HG02970 (cell line): ENCODE measurements around the gene DIAPH3.

Experiments
- ATAC-seq: cut with Tn5 transposase; IDR thresholded peaks from one replicate; pipeline ENCODE4 v1.9.1; 2021; ENCODE audit warnings: mild to moderate bottlenecking, moderate library complexity, moderate number of reproducible peaks; ENCODE audit not compliant: unreplicated experiment, low FRiP score

Gene DIAPH3

GRCh38 chr13:59976856-59977255 lies 186.9 kb downstream of the DIAPH3 start:
- no peak for ATAC-seq

GRCh38 chr13:59975807-59976435 lies 187.8 kb downstream of the DIAPH3 start:
- ATAC-seq, result no peak

DNA sequence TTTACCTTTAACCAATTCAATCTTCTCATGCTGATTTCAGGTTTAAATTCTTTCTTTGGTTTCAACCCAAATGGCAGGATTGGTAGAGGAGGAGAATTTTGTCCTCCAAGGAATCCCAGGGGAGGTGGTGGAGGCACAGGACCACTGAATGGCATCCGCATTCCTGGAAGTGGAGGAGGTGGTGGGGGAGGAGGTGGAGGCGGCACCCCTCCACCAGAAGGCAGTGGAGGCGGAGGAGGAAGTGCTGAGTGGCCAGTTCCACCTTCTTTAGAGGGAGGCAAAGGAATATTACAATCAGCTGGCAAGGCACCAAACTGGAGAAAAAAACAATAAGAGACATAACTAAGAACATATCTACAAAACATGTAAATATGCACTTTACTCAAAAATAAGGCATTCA lies 192.9 kb downstream of the DIAPH3 start:
- ATAC-seq, result no peak

DNA sequence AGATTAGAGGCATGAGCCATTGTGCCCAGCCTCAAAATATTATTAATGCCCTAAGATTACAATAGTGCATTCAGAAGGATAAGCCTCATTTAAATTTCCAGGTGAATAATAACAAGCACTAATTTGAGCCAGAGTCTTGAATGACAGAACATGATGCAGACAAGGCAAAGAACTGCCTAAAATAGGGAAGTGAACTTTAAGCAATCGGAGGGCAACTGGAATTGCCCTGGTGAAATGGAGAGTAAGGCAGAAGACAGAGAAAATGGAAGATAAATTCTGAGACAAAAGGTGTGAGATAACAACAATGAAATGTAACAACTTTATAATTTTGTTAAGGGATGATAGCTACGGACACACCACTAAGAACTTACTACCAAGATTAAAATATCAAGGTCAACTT lies 199.9 kb downstream of the DIAPH3 start:
- no peak for ATAC-seq

DNA sequence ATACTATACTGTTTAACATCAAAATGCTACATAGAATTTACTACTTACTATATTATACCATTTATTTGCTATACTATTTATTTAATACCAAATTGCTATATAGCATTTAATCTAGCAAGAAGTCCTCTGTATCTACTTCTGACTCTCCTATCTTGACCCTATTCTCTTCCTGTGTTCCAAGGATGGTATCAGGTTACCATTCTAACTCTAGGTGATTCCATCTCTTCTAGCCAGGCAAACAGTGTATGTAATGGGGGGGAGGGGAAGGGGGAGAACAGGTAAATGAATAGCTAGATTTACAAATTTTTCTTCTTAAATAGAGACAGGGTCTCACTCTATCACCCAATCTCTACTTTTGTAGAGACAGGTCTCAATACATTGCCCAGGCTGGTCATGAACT lies 200.3 kb downstream of the DIAPH3 start:
- ATAC-seq, result no peak

GRCh38 chr13:59962343-59962742 lies 201.4 kb downstream of the DIAPH3 start:
- ATAC-seq, result no peak

DNA sequence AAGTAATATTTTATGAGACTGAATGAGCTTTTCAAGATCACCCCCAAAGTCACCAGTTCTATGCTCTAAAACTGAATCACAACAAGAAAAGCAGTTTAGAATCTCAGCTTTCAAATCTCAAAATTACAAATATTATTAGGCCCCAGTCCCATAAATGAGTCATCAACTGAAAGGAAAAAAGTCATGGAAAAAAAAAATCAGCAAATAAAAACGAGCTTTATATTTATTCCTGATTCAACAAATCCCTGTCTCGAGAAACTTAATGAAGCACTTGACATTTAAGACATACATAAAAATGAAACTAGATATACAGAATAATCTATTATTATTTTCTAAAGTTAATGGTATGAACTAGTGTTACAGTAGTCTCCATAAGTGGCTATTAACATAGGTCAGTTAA lies 203.0 kb downstream of the DIAPH3 start:
- ATAC-seq, result no peak

GRCh38 chr13:59957438-59957837 lies 206.3 kb downstream of the DIAPH3 start:
- no peak for ATAC-seq

GRCh38 chr13:59954601-59955000 lies 209.1 kb downstream of the DIAPH3 start:
- no peak for ATAC-seq

DNA sequence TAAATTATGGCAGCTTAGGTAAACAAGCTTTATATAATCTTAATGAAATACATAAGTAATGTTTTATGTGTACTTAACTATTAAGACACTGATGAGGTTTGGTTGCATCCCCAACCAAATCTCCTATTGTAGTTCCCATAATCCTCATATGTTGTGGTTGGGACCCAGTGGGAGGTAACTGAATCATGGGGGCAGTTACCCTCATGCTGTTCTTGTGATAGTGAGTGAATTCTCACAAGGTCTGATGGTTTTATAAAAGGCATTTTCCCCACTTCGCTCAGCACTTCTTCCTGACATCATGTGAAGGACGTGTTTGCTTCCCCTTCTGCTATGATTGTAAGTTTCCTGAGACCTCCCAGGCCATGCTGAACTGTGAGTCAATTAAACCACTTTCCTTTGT lies 212.7 kb downstream of the DIAPH3 start:
- no peak for ATAC-seq

DNA sequence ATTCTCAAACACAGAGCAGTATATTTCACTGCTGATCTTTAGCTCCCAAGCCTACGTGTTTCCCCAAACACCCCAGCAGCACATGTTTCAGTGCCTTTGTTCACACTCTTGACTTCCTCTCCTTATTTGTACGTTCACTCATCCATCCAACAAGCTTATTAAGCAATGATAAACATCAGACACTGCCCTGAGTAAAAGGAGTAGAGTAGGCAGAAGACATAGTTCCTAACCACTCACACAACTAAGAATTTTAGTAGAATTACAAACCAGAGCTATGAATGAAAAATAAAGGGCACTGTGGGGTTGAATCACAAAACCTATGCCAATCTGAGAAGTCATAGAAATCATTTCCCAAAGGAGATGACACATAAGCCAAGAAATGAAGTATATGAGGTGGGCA lies 213.5 kb downstream of the DIAPH3 start:
- no peak for ATAC-seq

DNA sequence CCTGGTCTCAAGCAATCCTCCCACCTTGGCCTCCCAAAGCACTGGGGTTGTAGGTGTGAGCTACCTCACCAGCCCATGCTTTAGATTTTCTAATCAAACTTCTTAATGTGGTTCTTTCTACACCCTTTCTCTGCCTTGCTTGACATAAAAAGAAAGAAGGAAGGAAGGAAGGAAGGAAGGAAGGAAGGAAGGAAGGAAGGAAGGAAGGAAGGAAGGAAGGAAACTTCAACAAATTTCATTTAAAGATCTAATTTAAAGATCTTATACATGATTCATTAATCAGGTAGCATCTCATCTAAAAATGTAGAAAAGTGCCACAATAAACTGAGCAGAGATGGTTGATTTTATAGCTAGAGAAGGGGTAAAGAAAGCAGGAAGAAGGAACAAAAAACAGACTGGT lies 215.0 kb downstream of the DIAPH3 start:
- no peak for ATAC-seq

DNA sequence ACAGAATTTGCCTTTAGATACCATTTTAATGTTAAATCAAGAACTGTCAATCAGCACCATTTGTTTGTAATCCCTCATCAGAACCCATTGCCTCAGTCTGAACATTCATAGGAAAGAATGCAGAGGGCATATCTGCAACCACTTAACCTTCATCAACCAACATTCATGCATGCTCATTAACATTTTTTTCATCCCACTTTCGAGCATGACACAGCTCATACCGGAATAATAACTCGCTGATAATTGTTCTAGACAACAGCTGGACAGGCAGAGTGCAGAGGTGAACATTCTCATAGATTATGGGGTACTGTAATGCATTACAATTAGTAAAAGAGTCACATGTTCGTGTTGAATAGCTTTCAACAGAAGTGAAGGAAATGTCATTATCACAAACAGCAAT lies 216.8 kb downstream of the DIAPH3 start:
- no peak for ATAC-seq

DNA sequence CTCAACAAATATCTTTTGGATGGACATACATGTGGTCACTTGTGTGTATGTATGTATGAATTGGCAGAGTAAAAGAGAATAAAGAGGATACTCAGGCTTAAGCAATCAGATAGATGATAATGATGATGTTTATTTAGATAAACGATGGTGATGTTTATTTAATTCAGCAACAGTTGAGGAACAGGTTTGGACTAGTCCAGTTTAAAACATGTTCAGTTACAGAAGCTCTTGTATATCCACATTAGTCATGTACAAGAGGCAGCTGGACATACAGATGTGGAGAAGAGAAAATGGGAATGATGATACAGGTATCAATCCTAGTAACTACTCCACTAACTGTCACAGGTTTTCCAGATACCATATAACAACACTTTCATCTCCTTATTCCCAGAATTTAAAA lies 232.1 kb downstream of the DIAPH3 start:
- no peak for ATAC-seq

DNA sequence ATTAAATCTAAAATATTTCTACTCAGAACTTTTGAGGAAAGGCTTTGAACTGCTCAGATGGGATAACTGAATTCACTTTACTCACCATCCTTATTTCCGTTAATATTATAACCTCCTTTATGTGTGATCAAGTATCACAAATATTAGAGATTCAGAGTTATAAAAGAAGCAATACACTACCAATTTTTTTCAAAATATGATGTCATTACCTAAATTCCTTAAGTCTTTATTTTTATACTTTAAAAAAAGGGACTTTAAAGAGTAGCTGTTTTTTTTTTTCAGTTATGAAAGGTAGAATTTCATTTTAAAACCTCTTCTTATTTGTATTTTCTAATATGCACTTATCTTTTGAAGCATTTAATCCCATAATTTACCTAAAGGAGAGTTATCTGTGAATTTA lies 239.5 kb downstream of the DIAPH3 start:
- no peak for ATAC-seq

DNA sequence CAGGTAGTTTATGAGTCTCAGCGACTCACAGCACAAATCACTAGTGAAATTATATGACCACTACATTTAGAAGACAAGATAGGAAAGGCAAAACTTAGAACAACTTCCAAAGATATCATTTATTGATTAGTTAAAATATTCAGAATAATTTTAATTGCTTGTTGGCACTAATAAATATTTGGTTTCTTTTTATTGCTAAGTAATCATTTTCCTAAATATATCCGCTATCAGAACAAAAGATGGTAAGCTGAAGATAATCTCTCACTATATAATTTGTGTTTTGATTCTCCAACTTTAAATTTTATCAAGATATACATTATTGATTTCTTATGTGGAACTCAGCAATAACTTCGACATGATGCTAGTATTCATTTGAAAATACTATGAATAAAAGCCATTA lies 248.5 kb downstream of the DIAPH3 start:
- no peak for ATAC-seq

DNA sequence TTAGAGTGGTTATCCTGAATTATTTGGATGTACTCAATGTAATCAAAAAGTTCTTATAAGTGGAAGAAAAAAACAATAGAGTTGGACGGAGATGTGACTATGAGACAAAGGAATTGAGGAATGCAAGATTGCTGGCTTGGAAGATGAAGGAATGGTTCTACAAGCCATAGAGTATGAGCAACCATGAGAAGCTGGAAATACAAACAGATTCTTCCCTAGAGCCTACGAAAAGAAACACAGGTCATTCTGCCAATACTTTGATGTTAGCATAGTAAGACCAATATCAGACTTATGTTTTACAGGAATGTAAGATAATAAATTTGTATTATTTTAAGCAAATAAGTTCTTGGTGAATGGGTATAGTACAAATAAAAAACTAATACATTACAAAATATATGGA lies 249.2 kb downstream of the DIAPH3 start:
- no peak for ATAC-seq

DNA sequence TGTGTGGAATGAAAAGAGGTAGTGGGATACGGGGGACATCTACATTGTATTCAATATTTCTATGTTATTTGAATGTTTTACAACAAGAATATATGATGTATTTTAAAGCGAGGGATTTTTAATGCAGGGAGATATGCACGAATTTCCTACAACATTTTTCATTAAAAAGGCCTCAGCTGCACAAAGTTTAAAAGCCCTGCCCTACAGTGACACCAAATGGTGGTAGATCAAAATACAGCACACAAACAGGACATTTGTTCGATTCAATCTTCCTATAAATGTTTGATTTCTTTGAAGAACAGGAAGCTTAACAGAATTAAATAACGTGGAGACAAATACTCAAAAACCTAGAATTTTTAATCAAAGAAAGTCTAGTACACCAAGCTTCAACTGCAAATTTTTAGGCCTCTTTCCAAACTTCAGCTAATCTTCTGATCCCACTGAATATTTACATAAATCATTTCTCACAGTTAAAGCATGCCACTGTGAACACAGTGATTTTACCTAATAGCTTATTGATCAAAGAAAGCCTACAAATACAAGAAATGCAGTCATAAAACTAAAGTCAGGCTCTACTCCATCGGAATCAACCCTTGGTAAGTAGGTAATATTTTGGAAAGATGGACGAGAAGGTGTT lies 257.2 kb downstream of the DIAPH3 start:
- ATAC-seq, result no peak

GRCh38 chr13:59901191-59901590 lies 262.5 kb downstream of the DIAPH3 start:
- ATAC-seq, result no peak

GRCh38 chr13:59898066-59898465 lies 265.7 kb downstream of the DIAPH3 start:
- no peak for ATAC-seq

DNA sequence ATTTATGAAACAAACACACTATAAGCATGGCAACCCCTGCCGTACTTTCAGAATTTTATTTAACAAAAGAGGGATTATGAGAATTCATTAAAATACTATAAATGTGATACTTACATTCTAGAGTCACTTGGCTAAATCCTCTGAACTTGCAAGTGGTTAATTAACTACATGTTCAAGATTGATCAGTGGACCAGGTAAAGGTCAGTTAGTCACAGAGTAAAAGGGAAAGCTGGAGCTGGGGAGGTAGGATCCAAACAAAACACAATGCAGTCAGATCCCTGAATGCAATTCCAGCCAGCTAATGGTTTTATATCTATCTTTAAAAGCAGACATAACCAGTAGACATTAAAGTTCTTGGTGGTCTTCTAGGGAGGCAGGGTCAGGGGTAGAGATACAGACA lies 270.5 kb downstream of the DIAPH3 start:
- no peak for ATAC-seq

DNA sequence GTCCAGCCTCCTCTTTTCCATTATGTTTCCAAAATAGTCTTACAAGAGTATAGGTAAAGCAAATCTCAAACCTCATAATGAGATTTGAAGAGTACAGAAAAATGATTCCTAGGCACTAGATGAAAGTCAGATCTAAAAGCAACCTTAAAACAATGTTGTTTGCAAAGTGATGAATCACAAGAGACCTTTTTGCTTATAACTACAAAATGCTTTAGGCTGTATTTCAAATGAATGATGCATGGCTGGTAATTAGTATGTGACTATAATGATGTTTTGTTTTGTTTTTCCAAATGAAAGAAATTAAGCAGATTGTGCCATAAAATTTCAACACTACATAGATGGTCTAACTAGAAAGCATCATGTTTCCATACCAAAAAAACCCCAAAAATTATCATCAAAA lies 272.7 kb downstream of the DIAPH3 start:
- no peak for ATAC-seq

GRCh38 chr13:59890054-59890453 lies 273.7 kb downstream of the DIAPH3 start:
- no peak for ATAC-seq
